Mesothelial cell of epicardium (in vitro differentiated cells): ENCODE data around the gene CRLF3. TPM values are rescaled to one million over a fixed set of nuclear protein-coding genes. Genes with fewer than 3 reads are reported as not detected.

Source experiments
- DNase-seq, 2 experiments: peaks; one replicate each; pipeline ENCODE4 v3.0.0; 2021; ENCODE audit warnings: low spot score in 2 of 2; ENCODE audit not compliant: unreplicated experiment in 2 of 2
- H3K27ac Mint-ChIP-seq: 2 replicates; pipeline ENCODE4 v1.8.0; 2021; ENCODE audit warnings: mixed read lengths
- H3K27me3 Mint-ChIP-seq: 2 replicates; pipeline ENCODE4 v1.8.0; 2021; ENCODE audit warnings: low read depth, mixed read lengths
- H3K36me3 Mint-ChIP-seq: 2 replicates; pipeline ENCODE4 v1.8.0; 2021; ENCODE audit warnings: mixed read lengths
- H3K4me1 Mint-ChIP-seq: 2 replicates; pipeline ENCODE4 v1.8.0; 2021; ENCODE audit warnings: mixed read lengths
- H3K4me3 Mint-ChIP-seq: 2 replicates; pipeline ENCODE4 v1.8.0; 2021; ENCODE audit warnings: mild to moderate bottlenecking, moderate library complexity, mixed read lengths
- H3K9me3 Mint-ChIP-seq: 2 replicates; pipeline ENCODE4 v1.8.0; 2021; ENCODE audit warnings: mixed read lengths
- CTCF ChIP-seq: fragments of 200-600 bp; sonication (generic); IDR thresholded peaks from one replicate; pipeline ENCODE4 v1.5.0; 2021; ENCODE audit warnings: antibody characterized with exemption; ENCODE audit not compliant: unreplicated experiment
- total RNA-seq: library from RNA; stranded (reverse); gene quantifications from 3 replicates; pipeline ENCODE4 v1.2.1, GENCODE V29; 2021

Gene CRLF3
- total RNA-seq: 6.7 to 8.0 TPM (median 7.6 TPM) in 3 replicates

- peak; percentile 85 to 89 for DNase-seq
- Mint-ChIP-seq H3K27ac (peak within 1 kb of the TSS; percentile 74), H3K4me1 (peaks cover 9% of the 10 kb centered on the region), H3K9me3 (no peaks in the 10 kb centered on the region), H3K36me3 (no peaks in the 10 kb centered on the region), H3K4me3 (peak within 1 kb of the TSS; percentile 83), H3K27me3 (no peaks in the 10 kb centered on the region)
- TF ChIP-seq CTCF: peak; percentile 47
Observed at GRCh38 chr17:30824356-30825145, at the start of gene CRLF3. Gene CRLF3, minus strand, starts transcription at chr17:30824692. Its CDS starts 41 bp downstream, at chr17:30824651.

GRCh38 chr17:30869005-30869404 lies 44.5 kb upstream of the CRLF3 start:
- Mint-ChIP-seq H3K4me1 (no peaks in the 10 kb centered on the region), H3K4me3 (no peak overlapping the region), H3K27me3 (no peaks in the 10 kb centered on the region), H3K9me3 (no peaks in the 10 kb centered on the region), H3K36me3 (peaks cover 24% of the 10 kb centered on the region), H3K27ac (no peak overlapping the region)
- no peak for TF ChIP-seq CTCF
- no peak for DNase-seq

GRCh38 chr17:30864636-30865035 lies 40.1 kb upstream of the CRLF3 start:
- no peaks in the 10 kb centered on the region for H3K4me1 Mint-ChIP-seq
- no peak overlapping the region for H3K4me3 Mint-ChIP-seq
- H3K27me3 Mint-ChIP-seq: no peaks in the 10 kb centered on the region
- no peak overlapping the region for H3K27ac Mint-ChIP-seq
- H3K36me3 Mint-ChIP-seq: peaks cover 27% of the 10 kb centered on the region
- TF ChIP-seq CTCF: no peak
- no peaks in the 10 kb centered on the region for H3K9me3 Mint-ChIP-seq
- DNase-seq: no peak

- Mint-ChIP-seq H3K4me1 (no peaks in the 10 kb centered on the region), H3K36me3 (peaks cover 18% of the 10 kb centered on the region), H3K4me3 (no peak overlapping the region), H3K27ac (peak overlapping the region; percentile 66), H3K9me3 (no peaks in the 10 kb centered on the region), H3K27me3 (no peaks in the 10 kb centered on the region)
- DNase-seq: no peak
- no peak for TF ChIP-seq CTCF
Observed at GRCh38 chr17:30858556-30859250, 34.2 kb upstream of the CRLF3 start.

- peaks cover 28% of the 10 kb centered on the region for H3K36me3 Mint-ChIP-seq
- H3K4me1 Mint-ChIP-seq: no peaks in the 10 kb centered on the region
- no peak overlapping the region for H3K4me3 Mint-ChIP-seq
- no peak overlapping the region for H3K27ac Mint-ChIP-seq
- TF ChIP-seq CTCF: no peak
- no peaks in the 10 kb centered on the region for H3K27me3 Mint-ChIP-seq
- DNase-seq: no peak
- no peaks in the 10 kb centered on the region for H3K9me3 Mint-ChIP-seq
Observed at GRCh38 chr17:30854146-30854545, 29.7 kb upstream of the CRLF3 start.
